Effector memory CD4-positive, alpha-beta T cell (primary cell): ENCODE data around the gene ZYX.
"Not testable (repeated sequence)": the region's sequence is repeated elsewhere in the genome, so short reads cannot be mapped to it uniquely, and the experiment has no call there.

Source experiments
- DNase-seq, 3 donors: peaks; one replicate each; pipeline ENCODE4 v3.0.0-alpha.2; 2020
- H3K27ac ChIP-seq: 2 replicates; pipeline ENCODE4 v1.7.0; 2013; ENCODE audit warnings: mild to moderate bottlenecking, low read length, moderate library complexity; ENCODE audit not compliant: insufficient read depth, poor library complexity, severe bottlenecking
- H3K27me3 ChIP-seq: replicated peaks from 2 replicates; pipeline ENCODE4 v1.7.0; 2013; ENCODE audit warnings: mild to moderate bottlenecking, low read length; ENCODE audit not compliant: insufficient read depth, control insufficient read depth, poor library complexity, severe bottlenecking
- H3K36me3 ChIP-seq: 2 replicates; pipeline ENCODE4 v1.7.0; 2013; ENCODE audit warnings: mild to moderate bottlenecking, low read length, moderate library complexity; ENCODE audit not compliant: control insufficient read depth, insufficient read depth
- H3K4me1 ChIP-seq: 2 replicates; pipeline ENCODE4 v1.7.0; 2013; ENCODE audit warnings: low read length, mild to moderate bottlenecking; ENCODE audit not compliant: control insufficient read depth, insufficient read depth, poor library complexity, severe bottlenecking
- H3K4me3 ChIP-seq: 2 replicates; pipeline ENCODE4 v1.7.0; 2013; ENCODE audit warnings: low read length, low read depth, mild to moderate bottlenecking; ENCODE audit not compliant: insufficient read depth, poor library complexity, severe bottlenecking
- H3K9me3 ChIP-seq: 2 replicates; pipeline ENCODE4 v1.7.0; 2013; ENCODE audit warnings: mild to moderate bottlenecking, low read length, moderate library complexity; ENCODE audit not compliant: control insufficient read depth

Gene ZYX

GRCh38 chr7:143418681-143419458 is 37.7 kb downstream of the ZYX start:
- no peak for DNase-seq
- no peak overlapping the region for H3K27ac ChIP-seq
- H3K27me3 ChIP-seq: no peaks in the 10 kb centered on the region
- H3K9me3 ChIP-seq: no peaks in the 10 kb centered on the region
- no peaks in the 10 kb centered on the region for H3K36me3 ChIP-seq
- no peaks in the 10 kb centered on the region for H3K4me1 ChIP-seq
- no peak overlapping the region for H3K4me3 ChIP-seq

GRCh38 chr7:143419880-143420279 is 38.7 kb downstream of the ZYX start:
- H3K9me3 ChIP-seq: no peaks in the 10 kb centered on the region
- no peaks in the 10 kb centered on the region for H3K36me3 ChIP-seq
- DNase-seq: no peak
- no peaks in the 10 kb centered on the region for H3K4me1 ChIP-seq
- H3K27me3 ChIP-seq: no peaks in the 10 kb centered on the region
- no peak overlapping the region for H3K27ac ChIP-seq
- H3K4me3 ChIP-seq: no peak overlapping the region

- not testable (repeated sequence) for H3K36me3 ChIP-seq, H3K9me3 ChIP-seq, H3K4me3 ChIP-seq, H3K27me3 ChIP-seq, H3K27ac ChIP-seq, H3K4me1 ChIP-seq, DNase-seq
Measured at GRCh38 chr7:143420624-143421023, 39.5 kb downstream of the ZYX start.

- Histone ChIP-seq H3K4me3 (no peak overlapping the region), H3K27me3 (no peaks in the 10 kb centered on the region), H3K27ac (no peak overlapping the region), H3K4me1 (no peaks in the 10 kb centered on the region), H3K9me3 (no peaks in the 10 kb centered on the region), H3K36me3 (no peaks in the 10 kb centered on the region)
- DNase-seq: no peak
Measured at GRCh38 chr7:143422033-143422432, 40.9 kb downstream of the ZYX start.

GRCh38 chr7:143424476-143424875 is 43.3 kb downstream of the ZYX start:
- H3K36me3 ChIP-seq, H3K9me3 ChIP-seq, H3K4me3 ChIP-seq, H3K27me3 ChIP-seq, DNase-seq, H3K4me1 ChIP-seq, H3K27ac ChIP-seq: not testable (repeated sequence)

- no peaks in the 10 kb centered on the region for H3K4me1 ChIP-seq
- no peak for DNase-seq
- H3K27ac ChIP-seq: no peak overlapping the region
- no peaks in the 10 kb centered on the region for H3K36me3 ChIP-seq
- H3K27me3 ChIP-seq: no peaks in the 10 kb centered on the region
- H3K4me3 ChIP-seq: no peak overlapping the region
- no peaks in the 10 kb centered on the region for H3K9me3 ChIP-seq
Measured at GRCh38 chr7:143426479-143427142, 45.5 kb downstream of the ZYX start.

GRCh38 chr7:143429770-143430698 is 48.9 kb downstream of the ZYX start:
- Histone ChIP-seq H3K4me3 (no peak overlapping the region), H3K36me3 (no peaks in the 10 kb centered on the region), H3K27me3 (no peaks in the 10 kb centered on the region), H3K9me3 (no peaks in the 10 kb centered on the region), H3K4me1 (no peaks in the 10 kb centered on the region), H3K27ac (no peak overlapping the region)
- DNase-seq: no peak

- H3K27me3 ChIP-seq: no peaks in the 10 kb centered on the region
- DNase-seq: no peak
- H3K9me3 ChIP-seq: no peaks in the 10 kb centered on the region
- no peaks in the 10 kb centered on the region for H3K36me3 ChIP-seq
- no peaks in the 10 kb centered on the region for H3K4me1 ChIP-seq
- H3K27ac ChIP-seq: no peak overlapping the region
- H3K4me3 ChIP-seq: no peak overlapping the region
Measured at GRCh38 chr7:143431109-143431508, 50.0 kb downstream of the ZYX start.

GRCh38 chr7:143433759-143434158 is 52.6 kb downstream of the ZYX start:
- Histone ChIP-seq H3K27ac (no peak overlapping the region), H3K9me3 (no peaks in the 10 kb centered on the region), H3K27me3 (no peaks in the 10 kb centered on the region), H3K4me3 (no peak overlapping the region), H3K36me3 (no peaks in the 10 kb centered on the region), H3K4me1 (no peaks in the 10 kb centered on the region)
- no peak for DNase-seq

GRCh38 chr7:143434660-143435059 is 53.5 kb downstream of the ZYX start:
- Histone ChIP-seq H3K4me1 (no peaks in the 10 kb centered on the region), H3K9me3 (no peaks in the 10 kb centered on the region), H3K27me3 (no peaks in the 10 kb centered on the region), H3K27ac (no peak overlapping the region), H3K4me3 (no peak overlapping the region), H3K36me3 (no peaks in the 10 kb centered on the region)
- no peak for DNase-seq
